GM12878 (cell line): Measurements from ENCODE around the gene DRAP1. TPM values are rescaled to one million over a fixed set of nuclear protein-coding genes. Genes with fewer than 3 reads are reported as not detected.

ENCODE experiments used
- CREB1 ChIP-seq: IDR thresholded peaks from 2 replicates; pipeline ENCODE4 v1.6.1; 2012; ENCODE audit warnings: low read depth, mild to moderate bottlenecking, inconsistent platforms
- CUX1 ChIP-seq: IDR thresholded peaks from 2 replicates; pipeline ENCODE4 v1.6.1; 2012; ENCODE audit warnings: improper control_type of control experiment, low read depth, low read length; ENCODE audit not compliant: insufficient replicate concordance
- ELK1 ChIP-seq: IDR thresholded peaks from 2 replicates; pipeline ENCODE4 v1.6.1; 2012; ENCODE audit warnings: low read depth, low read length, improper control_type of control experiment
- HCFC1 ChIP-seq: fragments of 150-350 bp; IDR thresholded peaks from 2 replicates; pipeline ENCODE4 v1.6.1; 2014; ENCODE audit warnings: low read length
- IKZF1 ChIP-seq: fragments of 450-650 bp; conservative IDR thresholded peaks from 2 replicates; pipeline ENCODE4 v1.6.1; 2017; ENCODE audit warnings: antibody characterized with exemption, mild to moderate bottlenecking
- MTA3 ChIP-seq: IDR thresholded peaks from 2 replicates; pipeline ENCODE4 v1.6.1; 2012; ENCODE audit warnings: low read length, inconsistent platforms, borderline replicate concordance
- MXI1 ChIP-seq: fragments of 150-350 bp; IDR thresholded peaks from 2 replicates; pipeline ENCODE4 v1.6.1; 2011; ENCODE audit warnings: low read depth, mild to moderate bottlenecking, inconsistent platforms, low read length, improper control_type of control experiment
- NFYA ChIP-seq: IDR thresholded peaks from 2 replicates; pipeline ENCODE4 v1.6.1; 2011; ENCODE audit warnings: low read depth, mild to moderate bottlenecking, low read length, improper control_type of control experiment, borderline replicate concordance
- PML ChIP-seq: IDR thresholded peaks from 2 replicates; pipeline ENCODE4 v1.6.1; 2012; ENCODE audit warnings: low read length, inconsistent platforms
- RAD21 ChIP-seq: IDR thresholded peaks from 2 replicates; pipeline ENCODE4 v1.6.1; 2011; ENCODE audit warnings: mild to moderate bottlenecking, low read depth, low read length, moderate library complexity; ENCODE audit not compliant: insufficient read depth
- SIX5 ChIP-seq: IDR thresholded peaks from 2 replicates; pipeline ENCODE4 v1.6.1; 2011; ENCODE audit warnings: mild to moderate bottlenecking, low read depth, low read length, moderate library complexity; ENCODE audit not compliant: severe bottlenecking
- SKIL ChIP-seq: fragments of 450-650 bp; IDR thresholded peaks from 2 replicates; pipeline ENCODE4 v1.6.1; 2017; ENCODE audit warnings: mild to moderate bottlenecking, low read depth, inconsistent platforms; ENCODE audit not compliant: poor library complexity, severe bottlenecking
- SMAD1 ChIP-seq: fragments of 450-650 bp; IDR thresholded peaks from 2 replicates; pipeline ENCODE4 v1.6.1; 2018; ENCODE audit warnings: mild to moderate bottlenecking, low read depth; ENCODE audit not compliant: partially characterized antibody
- STAT3 ChIP-seq: IDR thresholded peaks from 2 replicates; pipeline ENCODE4 v1.6.1; 2011; ENCODE audit warnings: low read depth, low read length, improper control_type of control experiment
- TCF12 ChIP-seq: IDR thresholded peaks from 2 replicates; pipeline ENCODE4 v1.6.1; 2011; ENCODE audit warnings: low read depth, mild to moderate bottlenecking, low read length
- ZBTB4 ChIP-seq: fragments of 450-650 bp; formaldehyde crosslinking; IDR thresholded peaks from 2 replicates; pipeline ENCODE4 v1.4.0; 2022; ENCODE audit warnings: mild to moderate bottlenecking, moderate library complexity
- ZNF217 ChIP-seq: fragments of 450-650 bp; IDR thresholded peaks from 2 replicates; pipeline ENCODE4 v1.6.1; 2017; ENCODE audit warnings: antibody characterized with exemption, mild to moderate bottlenecking
- ZNF274 ChIP-seq: IDR thresholded peaks from one replicate; pipeline ENCODE4 v1.8.0; 2011; ENCODE audit not compliant: insufficient read length, insufficient read depth
- polyA plus RNA-seq, 11 experiments: library from polyadenylated mRNA; depleted of rRNA in 4 of 11; unstranded in 6 of 11; stranded (reverse) in 5 of 11; fragments of >200 nt; fragmentation: Nextera tagmentation in 4 of 11; fragmentation: Illumina TruSeq in 1 of 11; extraction: Ambion mirVana in 4 of 11; extraction: Trizol in 1 of 11; gene quantifications; 1 replicate in 1 of 11; 2 replicates in 10 of 11; pipeline versions ENCODE4 v1.2.1 to v1.2.3, GENCODE V29; 2011 to 2016; ENCODE audit warnings: inconsistent platforms in 2 of 11, missing spikeins in 2 of 11, low read depth in 1 of 11
- total RNA-seq, 4 experiments: library from RNA; depleted of rRNA in 3 of 4; stranded (reverse); fragments of >200 nt in 3 of 4; fragmentation: Illumina TruSeq in 1 of 4; extraction: Trizol in 1 of 4; gene quantifications; 2 replicates each; pipeline versions ENCODE4 v1.2.1 to v1.2.3, GENCODE V29; 2013 to 2021

The DRAP1 gene
- total and polyA plus RNA-seq, 10 of the 15 experiments (the other 5 are each of a cell fraction or from before 2014, with no cell fraction given): 9.4 to 163 (median 114) TPM

GRCh38 chr11:65961267-65962140, 42.3 kb downstream of the DRAP1 start, which contains the start of gene SART1 (continued):
- no peak; the same call in 1 of the 2 replicates for TF ChIP-seq MTA3
- peak; percentile 72 for TF ChIP-seq SIX5
- TF ChIP-seq MXI1: peak; percentile 70
- TF ChIP-seq TCF12: peak; percentile 58; the same call in 1 of the 2 replicates
- no peak for TF ChIP-seq ZNF217
- TF ChIP-seq SMAD1: peak; percentile 43
- no peak for TF ChIP-seq ZBTB4 (CRISPR knock-in tag)
- peak; percentile 84 for TF ChIP-seq HCFC1
- peak; percentile 76 for TF ChIP-seq CREB1
- no peak for TF ChIP-seq STAT3
- no peak for TF ChIP-seq RAD21
- TF ChIP-seq ZNF274: no peak
- TF ChIP-seq PML: peak; percentile 93
- peak; percentile 55; the same call in 1 of the 2 replicates for TF ChIP-seq ELK1
- TF ChIP-seq SKIL: peak; percentile 37
- peak; percentile 97 for TF ChIP-seq IKZF1
- TF ChIP-seq NFYA: no peak
- TF ChIP-seq CUX1: no peak
